Measurements from ENCODE around the gene LDLRAD2.

Gene LDLRAD2

GRCh38 chr1:21836010-21836409, 23.9 kb downstream of the LDLRAD2 start:
- no peak overlapping the region for H3K27ac ChIP-seq (ENCODE audit: low read depth, low read length)
- no peaks in the 10 kb centered on the region for H3K4me1 ChIP-seq (ENCODE audit: control insufficient read depth, insufficient read depth, low read length)
- no peaks in the 10 kb centered on the region for H3K27me3 ChIP-seq (ENCODE audit: control insufficient read depth, insufficient read depth, low read length)
- H3K9me3 ChIP-seq (ENCODE audit: control insufficient read depth, insufficient read depth, low read length), result peaks cover 2% of the 10 kb centered on the region; the same call in 1 of the 2 replicates
- H3K36me3 ChIP-seq (ENCODE audit: control insufficient read depth, insufficient read depth, low read length), result peaks cover 71% of the 10 kb centered on the region
- H3K9ac ChIP-seq (ENCODE audit: low read depth, low read length), result no peak overlapping the region
- H3K4me3 ChIP-seq (ENCODE audit: low read depth, low read length), result no peak overlapping the region

GRCh38 chr1:21836729-21837128, 24.7 kb downstream of the LDLRAD2 start:
- Histone ChIP-seq H3K4me1 (ENCODE audit: control insufficient read depth, insufficient read depth, low read length) (no peaks in the 10 kb centered on the region), H3K36me3 (ENCODE audit: control insufficient read depth, insufficient read depth, low read length) (peaks cover 73% of the 10 kb centered on the region), H3K27ac (ENCODE audit: low read depth, low read length) (no peak overlapping the region), H3K27me3 (ENCODE audit: control insufficient read depth, insufficient read depth, low read length) (no peaks in the 10 kb centered on the region), H3K9me3 (ENCODE audit: control insufficient read depth, insufficient read depth, low read length) (peaks cover 2% of the 10 kb centered on the region; the same call in 1 of the 2 replicates), H3K4me3 (ENCODE audit: low read depth, low read length) (no peak overlapping the region), H3K9ac (ENCODE audit: low read depth, low read length) (no peak overlapping the region)

GRCh38 chr1:21837476-21837875, 25.4 kb downstream of the LDLRAD2 start:
- Histone ChIP-seq H3K4me3 (ENCODE audit: low read depth, low read length) (no peak overlapping the region), H3K9me3 (ENCODE audit: control insufficient read depth, insufficient read depth, low read length) (peaks cover 2% of the 10 kb centered on the region; the same call in 1 of the 2 replicates), H3K4me1 (ENCODE audit: control insufficient read depth, insufficient read depth, low read length) (no peaks in the 10 kb centered on the region), H3K27ac (ENCODE audit: low read depth, low read length) (no peak overlapping the region), H3K9ac (ENCODE audit: low read depth, low read length) (no peak overlapping the region), H3K36me3 (ENCODE audit: control insufficient read depth, insufficient read depth, low read length) (peaks cover 73% of the 10 kb centered on the region), H3K27me3 (ENCODE audit: control insufficient read depth, insufficient read depth, low read length) (no peaks in the 10 kb centered on the region)

- no peak overlapping the region for H3K27ac ChIP-seq (ENCODE audit: low read depth, low read length)
- no peaks in the 10 kb centered on the region for H3K4me1 ChIP-seq (ENCODE audit: control insufficient read depth, insufficient read depth, low read length)
- peaks cover 73% of the 10 kb centered on the region for H3K36me3 ChIP-seq (ENCODE audit: control insufficient read depth, insufficient read depth, low read length)
- H3K27me3 ChIP-seq (ENCODE audit: control insufficient read depth, insufficient read depth, low read length), result no peaks in the 10 kb centered on the region
- peaks cover 2% of the 10 kb centered on the region; the same call in 1 of the 2 replicates for H3K9me3 ChIP-seq (ENCODE audit: control insufficient read depth, insufficient read depth, low read length)
- H3K4me3 ChIP-seq (ENCODE audit: low read depth, low read length), result no peak overlapping the region
- no peak overlapping the region for H3K9ac ChIP-seq (ENCODE audit: low read depth, low read length)
Observed at GRCh38 chr1:21838359-21839157, 26.5 kb downstream of the LDLRAD2 start.

GRCh38 chr1:21839337-21840037, 27.4 kb downstream of the LDLRAD2 start:
- Histone ChIP-seq H3K4me3 (ENCODE audit: low read depth, low read length) (no peak overlapping the region), H3K4me1 (ENCODE audit: control insufficient read depth, insufficient read depth, low read length) (no peaks in the 10 kb centered on the region), H3K27me3 (ENCODE audit: control insufficient read depth, insufficient read depth, low read length) (no peaks in the 10 kb centered on the region), H3K9me3 (ENCODE audit: control insufficient read depth, insufficient read depth, low read length) (peaks cover 2% of the 10 kb centered on the region; the same call in 1 of the 2 replicates), H3K36me3 (ENCODE audit: control insufficient read depth, insufficient read depth, low read length) (peaks cover 70% of the 10 kb centered on the region), H3K27ac (ENCODE audit: low read depth, low read length) (no peak overlapping the region), H3K9ac (ENCODE audit: low read depth, low read length) (no peak overlapping the region)

GRCh38 chr1:21840981-21841380, 28.9 kb downstream of the LDLRAD2 start:
- H3K9me3 ChIP-seq (ENCODE audit: control insufficient read depth, insufficient read depth, low read length), result no peaks in the 10 kb centered on the region
- H3K27me3 ChIP-seq (ENCODE audit: control insufficient read depth, insufficient read depth, low read length), result no peaks in the 10 kb centered on the region
- no peak overlapping the region for H3K4me3 ChIP-seq (ENCODE audit: low read depth, low read length)
- H3K9ac ChIP-seq (ENCODE audit: low read depth, low read length), result no peak overlapping the region
- H3K36me3 ChIP-seq (ENCODE audit: control insufficient read depth, insufficient read depth, low read length), result peaks cover 70% of the 10 kb centered on the region
- H3K4me1 ChIP-seq (ENCODE audit: control insufficient read depth, insufficient read depth, low read length), result no peaks in the 10 kb centered on the region
- no peak overlapping the region for H3K27ac ChIP-seq (ENCODE audit: low read depth, low read length)

- H3K9ac ChIP-seq (ENCODE audit: low read depth, low read length), result no peak overlapping the region
- H3K36me3 ChIP-seq (ENCODE audit: control insufficient read depth, insufficient read depth, low read length), result peaks cover 72% of the 10 kb centered on the region
- H3K4me1 ChIP-seq (ENCODE audit: control insufficient read depth, insufficient read depth, low read length), result no peaks in the 10 kb centered on the region
- no peaks in the 10 kb centered on the region for H3K9me3 ChIP-seq (ENCODE audit: control insufficient read depth, insufficient read depth, low read length)
- no peak overlapping the region for H3K27ac ChIP-seq (ENCODE audit: low read depth, low read length)
- no peak overlapping the region for H3K4me3 ChIP-seq (ENCODE audit: low read depth, low read length)
- H3K27me3 ChIP-seq (ENCODE audit: control insufficient read depth, insufficient read depth, low read length), result no peaks in the 10 kb centered on the region
Observed at GRCh38 chr1:21841852-21842466, 29.9 kb downstream of the LDLRAD2 start.

GRCh38 chr1:21842606-21843162, 30.6 kb downstream of the LDLRAD2 start:
- no peak overlapping the region for H3K4me3 ChIP-seq (ENCODE audit: low read depth, low read length)
- H3K9ac ChIP-seq (ENCODE audit: low read depth, low read length), result no peak overlapping the region
- no peak overlapping the region for H3K27ac ChIP-seq (ENCODE audit: low read depth, low read length)
- H3K4me1 ChIP-seq (ENCODE audit: control insufficient read depth, insufficient read depth, low read length), result no peaks in the 10 kb centered on the region
- no peaks in the 10 kb centered on the region for H3K9me3 ChIP-seq (ENCODE audit: control insufficient read depth, insufficient read depth, low read length)
- peaks cover 75% of the 10 kb centered on the region for H3K36me3 ChIP-seq (ENCODE audit: control insufficient read depth, insufficient read depth, low read length)
- H3K27me3 ChIP-seq (ENCODE audit: control insufficient read depth, insufficient read depth, low read length), result no peaks in the 10 kb centered on the region

GRCh38 chr1:21843208-21843607, 31.1 kb downstream of the LDLRAD2 start:
- Histone ChIP-seq H3K27me3 (ENCODE audit: control insufficient read depth, insufficient read depth, low read length) (no peaks in the 10 kb centered on the region), H3K4me3 (ENCODE audit: low read depth, low read length) (no peak overlapping the region), H3K36me3 (ENCODE audit: control insufficient read depth, insufficient read depth, low read length) (peaks cover 76% of the 10 kb centered on the region), H3K4me1 (ENCODE audit: control insufficient read depth, insufficient read depth, low read length) (no peaks in the 10 kb centered on the region), H3K9me3 (ENCODE audit: control insufficient read depth, insufficient read depth, low read length) (no peaks in the 10 kb centered on the region), H3K9ac (ENCODE audit: low read depth, low read length) (no peak overlapping the region), H3K27ac (ENCODE audit: low read depth, low read length) (no peak overlapping the region)

GRCh38 chr1:21843996-21844395, 31.9 kb downstream of the LDLRAD2 start:
- H3K9me3 ChIP-seq (ENCODE audit: control insufficient read depth, insufficient read depth, low read length), result no peaks in the 10 kb centered on the region
- H3K9ac ChIP-seq (ENCODE audit: low read depth, low read length), result no peak overlapping the region
- peaks cover 73% of the 10 kb centered on the region for H3K36me3 ChIP-seq (ENCODE audit: control insufficient read depth, insufficient read depth, low read length)
- no peaks in the 10 kb centered on the region for H3K27me3 ChIP-seq (ENCODE audit: control insufficient read depth, insufficient read depth, low read length)
- no peaks in the 10 kb centered on the region for H3K4me1 ChIP-seq (ENCODE audit: control insufficient read depth, insufficient read depth, low read length)
- no peak overlapping the region for H3K4me3 ChIP-seq (ENCODE audit: low read depth, low read length)
- H3K27ac ChIP-seq (ENCODE audit: low read depth, low read length), result no peak overlapping the region

Data from HUES48 (cell line).